8988T (cell line): ENCODE results near the gene IRS1.
"Not testable (repeated sequence)": the region's sequence is repeated elsewhere in the genome, so short reads cannot be mapped to it uniquely, and the experiment has no call there.

Experiments used
- DNase-seq: peaks from one replicate; pipeline ENCODE4 v3.0.0; 2011

IRS1 gene

GRCh38 chr2:226799211-226799975, at the start of gene IRS1:
Gene IRS1, minus strand, starts transcription at chr2:226799820. Its CDS starts 1,082 bp downstream, at chr2:226798738.
- peak; percentile 66 for DNase-seq

GRCh38 chr2:226849349-226849748, 49.7 kb upstream of the IRS1 start:
- DNase-seq, result no peak

GRCh38 chr2:226847511-226847910, 47.9 kb upstream of the IRS1 start:
- DNase-seq, result no peak

DNA sequence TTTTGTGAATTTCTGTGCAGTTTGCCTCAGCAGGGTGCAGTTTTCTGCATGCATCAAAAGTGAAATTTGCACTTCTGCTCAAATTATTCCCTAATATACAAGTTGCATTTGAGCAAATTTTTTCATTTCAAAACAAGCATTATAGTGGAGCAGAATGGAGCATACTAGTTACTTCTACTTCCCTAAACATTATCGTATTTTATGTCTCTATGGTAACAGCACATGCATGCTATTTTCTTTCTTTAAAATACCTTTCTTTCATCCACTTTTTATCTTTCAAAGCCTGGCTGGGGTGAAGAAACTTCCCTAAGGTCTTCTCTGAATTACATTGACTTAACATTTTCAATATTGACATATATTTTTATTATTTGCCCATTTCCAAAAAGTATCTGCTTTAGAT, 47.5 kb upstream of the IRS1 start:
- no peak for DNase-seq

DNA sequence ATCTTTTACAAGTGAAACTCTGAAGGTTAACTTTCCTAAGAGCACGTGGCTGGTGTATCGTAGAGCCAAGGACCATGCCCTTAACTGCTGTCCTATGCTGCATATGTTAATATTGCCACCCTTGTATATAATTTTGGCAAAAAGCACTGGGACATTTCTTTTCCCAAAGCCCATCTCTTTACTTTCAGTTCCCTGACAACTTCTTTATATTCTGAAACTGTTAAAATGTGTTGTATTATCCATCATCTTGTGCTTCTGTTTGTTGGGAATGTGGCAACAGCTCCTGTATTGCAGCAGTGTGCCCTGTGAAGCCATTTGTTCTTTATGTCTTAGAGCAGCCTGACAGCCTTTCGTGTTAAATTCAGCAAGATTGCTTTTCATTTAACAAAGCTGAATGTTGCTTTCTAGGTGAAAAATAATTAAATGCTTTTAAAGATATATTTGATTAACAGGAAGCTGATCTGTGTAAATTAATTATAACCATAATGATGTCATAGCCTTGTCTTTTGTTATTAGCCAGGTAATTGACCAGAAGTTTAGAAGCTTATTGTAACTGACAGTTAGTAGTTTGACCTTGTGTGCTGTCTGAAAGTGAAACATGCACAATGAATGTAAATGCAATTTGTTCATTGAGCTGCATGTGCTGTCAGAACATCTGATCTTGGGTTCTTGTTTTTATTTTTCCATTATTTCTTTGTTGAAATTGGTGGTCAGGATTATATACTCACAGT, 45.9 kb upstream of the IRS1 start:
- DNase-seq, result no peak

DNA sequence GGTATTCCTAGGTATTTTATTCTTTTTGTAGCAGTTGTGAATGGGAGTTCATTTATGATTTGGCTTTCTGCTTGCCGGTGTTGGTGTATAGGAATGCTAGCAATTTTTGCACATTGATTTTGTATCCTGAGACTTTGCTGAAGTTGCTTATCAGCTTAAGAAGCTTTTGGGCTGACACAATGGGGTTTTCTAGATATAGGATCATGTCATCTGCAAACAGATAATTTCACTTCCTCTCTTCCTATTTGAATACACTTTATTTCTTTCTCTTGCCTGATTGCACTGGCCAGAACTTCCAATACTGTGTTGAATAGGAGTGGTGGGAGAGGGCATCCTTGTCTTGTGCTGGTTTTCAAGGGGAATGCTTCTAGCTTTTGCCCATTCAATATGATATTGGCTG, 43.4 kb upstream of the IRS1 start:
- DNase-seq, result not testable (repeated sequence)

GRCh38 chr2:226839951-226840350, 40.3 kb upstream of the IRS1 start:
- no peak for DNase-seq

DNA sequence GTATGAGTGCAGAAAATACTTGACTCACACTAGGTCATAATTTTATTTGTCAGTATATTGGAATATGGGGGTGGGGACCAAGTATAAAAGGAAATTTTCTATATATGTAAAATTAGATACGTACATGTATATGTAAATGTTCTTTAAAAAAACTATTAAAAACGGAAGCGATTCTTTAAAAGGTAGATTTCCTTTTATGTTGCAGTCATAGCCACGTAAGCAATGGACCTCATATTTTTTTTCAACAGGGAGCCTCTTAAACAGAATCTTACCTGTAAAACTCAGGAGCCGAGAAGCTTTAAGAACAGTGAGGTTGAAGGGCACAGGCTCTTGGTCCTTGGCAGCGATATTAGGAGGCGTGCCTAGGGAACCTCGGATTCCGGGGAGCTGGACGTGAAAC, 39.5 kb upstream of the IRS1 start:
- DNase-seq, result no peak

- DNase-seq, result no peak
Measured at GRCh38 chr2:226838722-226839121, 39.1 kb upstream of the IRS1 start.

DNA sequence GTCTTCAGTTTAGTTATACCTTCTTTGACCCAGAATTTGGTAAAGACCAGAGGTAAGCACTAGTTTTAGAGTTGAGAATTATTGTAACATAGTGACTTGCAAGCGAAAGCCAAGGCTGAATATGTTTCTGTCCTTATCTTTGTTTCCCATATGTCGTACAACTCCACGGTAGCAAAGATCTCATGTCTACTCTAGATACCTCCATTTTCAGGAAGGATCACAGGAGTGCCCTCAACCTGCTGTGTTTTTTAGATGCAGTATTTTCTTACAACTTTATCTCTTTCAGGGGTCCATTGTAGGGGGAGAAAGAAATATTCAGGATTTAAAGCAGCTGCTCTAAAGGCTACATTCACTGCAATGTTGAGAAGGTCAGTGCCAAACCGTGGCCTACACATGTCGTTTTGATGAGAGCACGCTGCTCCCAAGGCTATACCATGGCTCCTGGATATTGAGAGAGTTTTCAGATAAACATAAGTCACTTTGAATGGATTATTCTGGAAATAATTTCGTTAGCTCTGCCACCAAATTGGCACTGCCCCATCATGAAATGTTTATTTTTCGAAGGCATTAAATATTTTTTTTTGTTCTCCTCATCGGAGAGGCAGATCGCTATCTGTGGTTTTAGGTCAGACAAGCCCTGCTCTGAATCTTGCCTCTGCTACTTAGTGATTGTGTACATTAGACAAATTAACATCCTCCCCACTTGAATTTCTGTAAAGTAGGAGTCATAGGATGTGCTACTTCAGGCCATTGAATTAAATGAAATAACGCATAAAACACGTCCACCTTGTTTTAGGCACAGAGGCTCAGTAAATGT, 38.4 kb upstream of the IRS1 start:
- DNase-seq, result no peak

DNA sequence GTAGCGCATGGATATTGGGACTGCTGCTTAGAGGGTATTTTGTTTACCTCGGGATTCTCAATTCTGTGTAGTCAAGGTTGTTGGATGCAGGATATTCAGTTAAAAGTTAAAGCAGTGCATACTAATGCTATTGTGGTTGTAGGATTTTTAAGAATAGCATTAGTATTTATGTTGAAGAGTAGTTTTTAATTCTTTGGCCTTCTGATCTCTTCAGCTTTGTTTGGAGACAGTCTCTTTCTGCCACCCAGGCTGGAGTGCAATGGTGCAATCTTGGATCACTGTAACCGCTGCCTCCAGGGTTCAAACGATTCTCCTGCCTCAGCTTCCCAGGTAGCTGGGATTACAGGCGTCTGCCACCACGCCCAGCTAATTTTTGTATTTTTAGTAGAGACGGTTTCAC, 37.7 kb upstream of the IRS1 start:
- DNase-seq, result no peak

DNA sequence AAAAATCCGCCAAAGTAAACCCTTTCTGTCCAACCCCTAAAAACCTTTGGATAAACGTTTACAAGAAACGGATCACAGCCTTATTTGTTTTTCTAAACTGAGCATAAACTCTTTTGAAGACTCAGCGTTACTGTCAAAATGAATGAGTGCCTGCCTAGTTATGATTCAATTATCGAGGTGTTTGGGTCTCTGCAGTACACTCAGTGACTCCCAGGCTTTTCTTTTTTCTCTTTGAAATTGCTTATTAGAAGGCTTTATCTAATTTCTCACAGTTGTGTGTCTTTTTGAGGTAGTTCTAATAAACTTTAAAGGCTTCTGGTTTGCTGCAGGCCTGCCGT, 36.9 kb upstream of the IRS1 start:
- DNase-seq, result no peak

DNA sequence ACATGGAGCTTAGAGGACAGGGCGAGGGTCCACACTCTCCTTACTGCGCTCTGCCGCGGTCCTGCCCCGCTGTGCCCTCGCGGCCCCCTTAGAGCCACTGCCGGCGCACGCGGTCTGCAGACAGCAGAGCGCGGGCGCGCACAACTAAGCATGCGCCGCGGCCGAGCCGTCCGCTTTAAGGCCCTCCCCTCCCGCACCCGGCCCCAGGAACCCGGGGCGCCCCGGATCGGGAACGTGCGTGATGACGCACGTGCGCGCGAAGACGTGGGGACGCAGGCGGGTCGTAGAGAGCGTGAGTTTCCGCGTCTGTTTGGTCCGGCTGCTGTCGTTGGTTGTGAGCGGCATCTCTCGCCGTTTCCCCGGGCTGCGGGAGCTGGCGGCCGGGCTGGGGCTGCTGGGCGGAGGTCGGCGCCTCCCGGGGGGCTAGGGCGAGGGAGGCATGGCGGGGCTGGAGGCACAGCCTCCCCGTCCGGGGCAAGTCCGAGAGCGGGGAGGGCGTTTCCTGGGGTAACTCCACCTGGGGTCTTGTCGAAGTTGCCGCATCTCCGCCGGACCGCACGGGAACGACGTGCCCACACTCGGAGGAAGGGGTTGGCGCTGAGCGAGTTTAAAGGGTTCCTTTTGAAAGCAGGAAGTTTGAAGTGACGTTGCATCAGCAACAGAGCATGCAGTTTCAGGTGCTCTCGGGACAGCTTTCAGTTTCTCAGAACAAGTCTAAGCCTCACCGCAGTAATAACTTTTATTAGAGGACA, 36.4 kb upstream of the IRS1 start, which contains the start of gene RHBDD1:
RHBDD1 (plus strand) TSS at position 259 of the 752 bp plus-strand sequence. CDS start 28,640 bp downstream, outside the sequence.
- DNase-seq, result peak; percentile 71

DNA sequence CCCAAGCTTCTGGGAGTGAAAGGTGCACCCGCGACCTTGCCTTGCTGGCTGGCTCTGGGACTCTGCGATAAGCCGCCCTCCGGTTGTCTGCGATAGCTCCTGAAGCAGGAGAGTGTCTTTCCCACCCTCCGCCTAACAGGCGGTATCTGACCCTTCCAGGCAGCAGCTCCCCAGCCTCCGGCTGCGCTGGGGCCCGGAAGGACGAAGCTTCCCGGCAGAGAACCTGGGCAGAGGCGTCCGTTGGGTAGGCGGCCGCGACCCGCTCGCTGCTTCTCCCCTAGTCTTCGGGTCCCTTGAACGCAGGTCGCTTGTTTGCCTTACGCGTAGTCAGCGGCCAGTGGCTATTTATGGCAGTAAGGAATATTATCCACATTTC, 35.8 kb upstream of the IRS1 start:
- DNase-seq, result no peak

DNA sequence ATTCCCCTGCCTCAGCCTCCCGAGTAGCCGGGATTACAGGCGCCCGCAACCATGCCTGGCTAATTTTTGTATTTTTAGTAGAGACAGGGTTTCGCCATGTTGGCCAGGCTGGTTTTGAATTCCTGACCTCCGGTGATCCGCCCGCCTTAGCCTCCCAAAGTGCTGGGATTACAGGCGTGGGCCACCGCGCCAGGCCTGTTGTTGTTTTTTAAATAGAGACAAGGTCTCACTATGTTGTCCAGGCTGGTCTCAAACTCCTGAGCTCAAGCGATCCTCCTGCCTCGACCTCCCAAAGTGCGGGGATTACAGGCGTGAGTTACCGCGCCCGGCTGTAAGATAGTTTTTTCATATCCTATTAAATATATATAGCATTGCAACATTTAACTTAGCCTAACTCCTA, 35.3 kb upstream of the IRS1 start:
- not testable (repeated sequence) for DNase-seq

GRCh38 chr2:226832061-226832460, 32.4 kb upstream of the IRS1 start:
- DNase-seq, result no peak

DNA sequence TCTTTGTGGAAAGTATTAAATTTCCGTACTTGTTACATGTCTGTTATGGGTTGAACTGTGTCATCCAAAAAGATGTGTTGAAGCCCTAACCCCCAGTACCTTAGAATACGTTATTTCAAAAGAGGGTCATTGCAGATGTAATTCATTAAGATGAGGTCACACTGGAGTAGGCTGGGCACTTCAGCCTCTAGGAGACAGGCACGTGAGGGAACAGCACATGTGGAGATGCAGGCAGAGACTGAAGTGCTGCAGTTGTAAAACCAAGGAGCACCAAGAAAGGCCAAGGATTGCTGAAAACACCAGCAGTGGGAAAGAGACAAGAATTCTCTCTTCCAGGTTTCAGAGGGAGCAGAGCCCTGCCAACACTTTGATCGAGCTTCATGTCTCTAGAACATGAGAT, 31.6 kb upstream of the IRS1 start:
- DNase-seq, result no peak

GRCh38 chr2:226829721-226830631, 30.4 kb upstream of the IRS1 start:
- no peak for DNase-seq

GRCh38 chr2:226828191-226828590, 28.6 kb upstream of the IRS1 start:
- DNase-seq, result no peak

- no peak for DNase-seq
Measured at GRCh38 chr2:226825056-226825455, 25.4 kb upstream of the IRS1 start.

DNA sequence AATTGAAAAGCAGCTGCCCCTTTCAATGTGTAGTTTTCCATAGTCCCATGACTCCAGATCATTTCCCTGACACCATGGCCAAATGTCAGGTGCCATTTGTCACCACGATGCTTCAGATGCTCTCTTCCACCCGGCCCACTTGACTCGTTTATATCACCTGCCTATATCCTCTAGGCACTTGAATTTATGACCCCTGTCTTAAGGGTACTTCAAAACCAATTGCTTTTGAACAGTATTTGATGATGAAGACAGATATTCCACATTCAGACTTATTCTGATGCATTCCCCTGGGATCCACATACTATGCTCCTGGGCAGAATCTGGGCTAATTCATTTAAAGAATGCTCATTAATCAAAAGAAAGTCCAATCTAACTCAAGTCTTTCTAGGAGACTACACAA, 19.3 kb upstream of the IRS1 start:
- no peak for DNase-seq
